Pulmonary artery endothelial cell (primary cell): ENCODE data around the gene DAPK1. TPM values are rescaled to one million over a fixed set of nuclear protein-coding genes. Genes with fewer than 3 reads are reported as not detected.

ENCODE experiments used
- DNase-seq: peaks from one replicate; pipeline ENCODE4 v3.0.0-alpha.2; 2011; ENCODE audit warnings: low read depth, low spot score
- total RNA-seq: library from RNA; depleted of rRNA; stranded (reverse); fragments of >200 nt; gene quantifications from 2 replicates; pipeline ENCODE4 v1.2.3, GENCODE V29; 2014

DAPK1 gene
- total RNA-seq, 1 donor from 2014 or later = 43.2 TPM

DNA sequence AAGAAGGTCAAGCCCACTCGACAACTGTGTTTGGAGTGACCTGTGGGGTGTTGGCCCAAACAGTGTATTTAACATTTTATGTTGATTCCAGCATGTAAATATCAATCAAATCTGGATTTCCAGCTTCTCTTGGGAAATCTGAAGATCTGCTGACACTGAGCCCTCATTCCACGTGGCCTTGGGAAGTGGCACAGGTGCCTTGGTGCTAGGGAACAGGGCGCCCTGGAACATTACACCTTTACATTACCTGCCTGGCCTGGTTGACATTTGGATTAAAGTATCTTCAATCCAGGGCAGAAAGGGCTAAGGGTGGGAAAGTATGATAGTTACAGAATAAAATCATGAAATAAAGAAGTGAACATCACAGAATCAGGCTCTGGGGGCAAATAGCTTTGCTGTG is 143.4 kb downstream of the DAPK1 start:
- no peak for DNase-seq

DNA sequence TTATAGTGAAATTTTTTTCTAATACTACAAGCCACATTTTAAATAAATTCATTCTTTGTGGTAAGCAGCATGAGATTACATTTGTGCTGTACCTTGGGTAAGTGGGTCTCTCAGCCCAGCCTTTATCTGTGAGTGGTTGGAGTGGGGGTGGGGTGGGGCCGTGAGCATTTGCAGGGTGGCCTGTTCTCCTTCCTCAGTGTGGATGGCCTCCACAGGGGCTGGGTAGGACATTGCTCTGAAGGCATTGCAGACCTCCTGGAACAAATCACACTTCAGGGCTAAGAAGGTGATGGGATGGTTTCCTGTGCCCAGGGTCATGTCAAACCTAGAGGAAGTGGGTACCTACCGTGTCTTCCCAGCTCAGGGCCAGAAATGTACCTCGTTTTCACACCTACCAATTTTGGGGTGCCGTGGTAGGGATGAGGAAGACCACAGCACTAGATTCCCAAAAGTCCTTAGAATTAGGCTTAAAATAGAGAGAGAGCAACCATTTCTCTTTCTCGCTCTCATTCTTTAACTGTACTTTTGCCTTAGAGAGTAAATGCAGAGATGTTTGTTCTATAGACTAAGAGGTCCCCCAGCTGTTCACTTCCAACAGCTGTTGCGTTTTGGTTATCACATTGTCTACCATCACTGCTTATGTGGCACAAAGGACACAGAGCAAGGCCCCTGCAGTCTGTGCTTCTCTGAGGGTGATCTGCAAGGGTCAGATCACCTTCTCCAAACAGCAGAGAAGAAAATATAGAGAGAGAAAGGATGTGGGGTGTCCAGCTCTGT is 144.9 kb downstream of the DAPK1 start:
- DNase-seq = no peak

DNA sequence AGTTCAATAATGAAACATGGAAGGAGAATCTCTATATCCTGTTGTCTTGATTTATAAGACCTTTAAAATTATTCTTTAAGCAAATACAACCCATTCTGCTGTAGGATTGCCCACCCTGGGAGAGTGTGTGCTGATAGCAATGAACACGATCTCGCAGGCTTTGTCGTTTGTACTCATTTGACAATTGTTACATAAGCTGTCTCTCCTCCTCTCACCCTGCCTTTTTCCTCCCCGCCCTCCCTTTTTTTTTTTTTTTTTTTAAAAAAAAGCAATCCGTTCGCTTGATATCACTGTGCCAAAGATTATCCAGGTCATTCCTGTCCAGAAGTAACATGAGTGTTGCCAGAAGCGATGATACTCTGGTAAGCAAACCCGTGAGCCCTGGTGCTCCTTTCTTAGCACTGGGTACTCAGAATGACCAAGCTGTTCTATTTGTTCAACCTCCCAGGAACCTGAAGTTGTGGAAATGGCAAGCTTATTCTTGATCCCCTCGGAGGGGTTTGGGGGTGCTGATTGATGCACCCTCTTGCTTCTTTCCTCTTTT is 145.5 kb downstream of the DAPK1 start:
- DNase-seq = no peak

DNA sequence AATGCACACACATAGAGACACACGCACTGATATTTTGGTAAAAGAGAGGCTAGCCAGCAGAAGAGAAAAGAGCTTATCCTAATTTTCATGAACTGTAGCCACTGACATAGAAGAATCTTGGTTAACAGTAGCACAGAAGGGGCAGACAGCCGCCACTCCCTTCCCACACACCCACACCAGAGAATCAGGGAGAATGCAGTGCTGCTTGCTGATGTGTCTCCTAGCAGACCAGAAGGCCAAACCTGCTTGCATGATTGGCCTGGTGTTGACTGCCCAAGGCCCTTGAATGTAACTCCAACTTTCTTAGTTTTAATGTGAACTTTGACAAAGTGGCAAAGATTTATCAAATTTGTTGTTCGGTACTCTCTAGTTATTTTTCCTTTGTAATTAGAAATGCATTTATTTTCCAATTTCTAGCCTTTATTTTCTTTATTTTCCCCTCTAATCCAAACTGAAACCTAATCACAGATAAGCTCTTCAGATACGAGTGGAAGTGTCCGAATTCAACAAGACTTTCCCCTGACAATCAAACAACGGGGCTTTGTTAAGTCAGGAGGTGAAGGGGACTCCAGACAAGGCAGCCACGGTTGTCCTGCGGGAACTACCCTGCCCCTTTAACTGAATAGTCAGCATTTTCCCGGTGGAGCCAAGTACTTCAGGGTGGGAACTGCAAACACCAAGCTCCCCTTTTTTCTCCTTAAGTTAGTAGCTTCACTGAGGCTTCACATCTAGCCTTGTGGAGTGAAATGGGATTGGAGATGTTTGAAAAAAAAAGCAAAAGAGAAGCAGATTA is 146.3 kb downstream of the DAPK1 start:
- no peak for DNase-seq

DNA sequence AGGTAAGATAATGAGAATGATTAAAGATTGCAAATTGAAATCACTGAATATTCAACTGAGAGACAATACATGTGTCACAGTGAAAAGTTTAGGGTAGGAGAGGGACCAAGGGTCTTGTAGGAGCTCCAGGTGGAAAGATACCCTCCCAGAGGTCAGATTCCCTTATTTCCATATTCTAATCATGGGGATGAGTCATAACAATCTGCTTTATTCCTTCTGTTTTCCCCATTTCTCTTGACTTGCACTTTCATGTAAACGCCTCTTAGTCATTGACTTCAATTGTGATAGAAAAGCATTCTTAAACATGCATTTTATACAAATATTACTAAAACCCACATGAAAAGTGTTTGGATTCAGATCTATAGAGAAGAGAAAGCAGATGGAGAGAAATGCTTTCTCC is 147.0 kb downstream of the DAPK1 start:
- no peak for DNase-seq

DNA sequence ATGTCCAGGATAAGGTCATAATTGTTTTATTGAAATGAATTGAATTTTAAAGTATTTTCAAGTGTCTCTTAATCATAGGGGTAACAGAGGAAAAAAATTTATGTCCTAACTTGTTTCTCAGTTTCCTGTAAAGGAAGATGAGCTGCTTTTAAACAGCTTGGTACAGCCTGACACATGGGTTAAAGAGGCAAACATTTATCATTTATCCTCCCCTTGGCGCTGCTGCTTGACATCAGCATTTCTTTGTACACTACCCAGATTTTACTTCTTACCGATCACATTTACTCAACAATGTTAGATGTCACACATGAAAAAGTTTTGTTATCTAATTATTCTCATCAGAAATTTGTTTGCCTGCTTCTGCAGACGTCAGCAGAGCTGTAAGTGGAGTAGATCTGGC is 148.9 kb downstream of the DAPK1 start:
- DNase-seq = no peak

DNA sequence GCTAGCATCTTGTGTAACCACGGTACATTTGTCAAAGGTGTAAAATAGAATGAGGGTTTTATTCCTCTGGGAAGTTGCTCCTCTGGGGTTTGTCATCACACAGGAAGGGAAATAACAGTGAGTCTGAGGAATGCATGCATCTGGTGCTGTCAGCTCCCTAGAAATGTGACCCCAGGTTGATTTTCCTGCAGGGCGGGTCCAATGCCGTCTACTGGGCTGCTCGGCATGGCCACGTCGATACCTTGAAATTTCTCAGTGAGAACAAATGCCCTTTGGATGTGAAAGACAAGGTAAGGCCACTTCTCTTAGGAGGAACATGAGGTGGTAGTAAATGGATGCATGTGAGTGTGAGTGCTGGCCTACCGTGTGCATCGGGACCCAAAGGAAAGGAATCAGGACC is 149.4 kb downstream of the DAPK1 start:
- DNase-seq = no peak

DNA sequence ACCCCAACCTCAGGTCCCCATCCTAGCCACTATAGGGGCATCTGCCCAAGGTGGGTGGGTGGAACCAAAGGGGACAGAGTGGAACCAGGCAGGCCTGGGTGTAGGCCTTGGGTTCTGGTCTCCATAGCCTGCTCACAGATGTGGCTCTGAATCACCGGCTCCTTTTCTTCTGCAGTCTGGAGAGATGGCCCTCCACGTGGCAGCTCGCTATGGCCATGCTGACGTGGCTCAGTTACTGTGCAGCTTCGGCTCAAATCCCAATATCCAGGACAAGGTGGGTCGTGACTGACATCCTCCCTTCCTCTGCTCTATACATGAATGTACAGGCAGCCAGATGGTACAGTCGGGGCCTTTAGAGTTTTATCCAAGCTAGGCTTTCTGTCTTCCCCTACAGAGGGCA is 150.9 kb downstream of the DAPK1 start:
- no peak for DNase-seq

DNA sequence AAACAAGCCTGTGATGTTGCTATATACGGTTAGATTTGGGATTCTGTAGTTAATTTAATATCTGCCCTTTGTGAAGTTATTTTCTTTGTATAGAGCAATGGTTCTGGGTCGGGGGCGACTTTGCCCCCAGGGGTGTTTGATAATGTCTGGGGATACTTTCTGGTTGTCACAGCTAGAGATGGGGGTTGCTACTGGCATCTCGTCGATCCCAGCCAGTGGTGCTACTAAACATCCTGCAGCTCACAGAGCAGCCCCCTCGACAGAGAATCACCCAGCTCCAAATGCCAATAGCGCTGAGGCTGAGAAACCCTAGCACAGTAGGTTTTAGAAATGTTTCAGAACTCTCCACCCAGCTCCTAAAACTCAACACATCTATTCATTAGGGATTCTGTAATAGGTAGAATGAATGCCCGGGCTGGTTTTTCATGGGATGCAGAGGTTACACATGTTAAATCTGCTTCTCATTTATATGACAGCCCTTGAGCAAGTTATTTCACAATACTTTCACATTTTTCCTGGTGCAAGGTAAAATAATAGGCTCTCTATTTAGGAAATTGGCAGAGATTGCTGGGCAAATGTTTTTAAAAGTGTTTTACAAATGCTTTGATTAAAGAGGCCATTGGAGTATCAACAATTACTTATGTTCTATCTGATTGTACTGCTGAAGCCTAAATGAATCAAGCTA is 153.1 kb downstream of the DAPK1 start:
- no peak for DNase-seq

DNA sequence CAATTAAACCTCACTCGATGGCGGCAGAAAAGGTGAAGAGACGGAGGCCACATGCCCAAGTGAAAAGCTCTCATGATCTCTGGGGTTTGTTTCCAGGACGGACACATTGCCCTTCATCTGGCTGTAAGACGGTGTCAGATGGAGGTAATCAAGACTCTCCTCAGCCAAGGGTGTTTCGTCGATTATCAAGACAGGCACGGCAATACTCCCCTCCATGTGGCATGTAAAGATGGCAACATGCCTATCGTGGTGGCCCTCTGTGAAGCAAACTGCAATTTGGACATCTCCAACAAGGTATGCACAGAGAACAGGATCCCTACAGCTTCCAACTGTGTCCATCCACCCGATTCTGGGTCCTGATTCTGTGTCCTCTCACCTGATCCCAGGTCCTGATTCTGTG is 153.8 kb downstream of the DAPK1 start:
- no peak for DNase-seq

DNA sequence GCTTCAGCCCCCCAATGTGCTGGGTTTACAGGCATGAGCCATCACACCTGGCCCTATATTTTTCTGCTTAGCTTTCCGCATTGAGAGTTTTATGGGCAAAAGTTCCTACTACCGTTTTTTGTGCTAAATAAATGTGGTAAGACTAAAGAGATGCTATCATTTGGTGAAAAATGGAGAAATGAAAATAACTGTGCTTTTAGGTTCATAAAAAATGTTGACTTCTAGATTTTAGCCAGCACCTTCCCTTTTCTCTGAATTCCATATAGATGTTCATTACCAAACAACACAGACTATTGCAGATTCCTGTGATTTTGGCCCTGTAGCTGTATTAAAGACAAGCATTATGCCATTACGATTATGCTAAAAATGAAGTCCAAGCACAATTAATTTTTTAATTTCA is 156.3 kb downstream of the DAPK1 start:
- no peak for DNase-seq

DNA sequence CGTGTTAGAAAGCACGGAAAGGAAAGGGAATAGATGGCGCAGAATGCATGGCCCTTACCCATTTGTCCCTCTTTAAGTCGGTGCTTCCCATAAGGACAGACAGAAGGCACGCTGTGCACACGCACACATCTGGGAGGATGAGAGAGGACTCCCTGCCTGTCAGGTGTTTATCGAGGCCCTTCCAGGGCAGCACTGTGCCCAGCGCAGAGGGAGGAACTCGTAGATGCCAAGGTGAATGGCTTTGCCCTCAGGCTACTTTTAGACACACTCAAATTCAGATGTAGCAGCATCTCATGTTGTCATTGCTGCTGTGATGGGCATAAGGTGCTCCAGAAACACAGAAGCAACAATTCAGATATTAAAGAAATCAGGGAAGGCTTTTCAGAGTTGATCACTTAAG is 158.1 kb downstream of the DAPK1 start:
- no peak for DNase-seq

DNA sequence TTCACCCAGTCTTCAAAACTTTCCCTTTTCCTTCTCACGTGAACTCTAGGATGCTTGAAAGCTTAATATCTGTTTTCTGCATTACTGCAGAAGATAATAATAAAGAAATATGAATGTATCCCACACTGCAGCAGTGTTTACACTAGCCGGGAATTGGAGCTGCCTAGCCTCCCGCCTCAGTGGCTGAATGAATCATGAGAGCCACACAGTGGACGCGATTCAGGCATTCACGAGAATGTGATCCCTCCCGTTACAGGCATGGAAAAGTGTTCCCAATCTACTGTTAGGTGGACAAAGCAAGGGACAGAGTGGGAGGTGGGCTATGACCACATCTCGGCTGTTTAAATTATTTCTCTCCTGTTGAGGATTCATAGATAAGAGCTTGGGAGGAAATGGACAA is 158.8 kb downstream of the DAPK1 start:
- DNase-seq = no peak

DNA sequence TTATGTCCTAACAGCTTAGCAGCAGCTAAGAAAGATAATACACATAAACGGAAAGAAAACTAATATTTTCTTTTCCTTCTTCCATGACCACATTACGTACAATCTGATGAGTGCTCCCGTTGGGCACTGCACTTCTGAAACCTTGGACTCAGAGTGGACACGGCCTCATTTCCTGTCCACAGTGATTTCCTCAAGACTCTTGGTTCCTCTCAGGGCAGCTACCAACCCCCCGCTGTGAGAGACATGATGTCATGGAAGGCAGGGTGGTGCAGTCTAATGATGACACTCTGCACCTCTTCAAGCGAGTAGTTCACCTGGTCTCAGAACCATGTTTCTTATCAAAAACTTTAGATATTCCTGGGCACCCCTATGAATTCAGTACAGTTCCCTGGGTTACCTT is 159.5 kb downstream of the DAPK1 start:
- DNase-seq = peak; percentile 27

DNA sequence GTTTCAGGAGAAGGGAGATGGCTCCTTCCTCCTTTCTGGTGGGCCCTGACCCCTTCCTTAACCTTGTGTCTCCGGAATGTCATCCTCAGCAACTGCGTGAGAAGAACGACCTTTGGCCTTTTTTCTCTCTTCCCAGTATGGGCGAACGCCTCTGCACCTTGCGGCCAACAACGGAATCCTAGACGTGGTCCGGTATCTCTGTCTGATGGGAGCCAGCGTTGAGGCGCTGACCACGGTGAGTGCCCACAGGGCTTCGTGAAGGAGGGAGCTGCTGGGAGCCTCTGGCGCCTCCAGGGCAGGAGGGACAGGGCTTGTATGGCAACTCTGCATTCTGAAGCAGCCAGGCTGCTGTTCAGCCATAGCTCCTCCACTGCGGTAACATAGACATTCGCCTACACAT is 160.2 kb downstream of the DAPK1 start:
- no peak for DNase-seq

DNA sequence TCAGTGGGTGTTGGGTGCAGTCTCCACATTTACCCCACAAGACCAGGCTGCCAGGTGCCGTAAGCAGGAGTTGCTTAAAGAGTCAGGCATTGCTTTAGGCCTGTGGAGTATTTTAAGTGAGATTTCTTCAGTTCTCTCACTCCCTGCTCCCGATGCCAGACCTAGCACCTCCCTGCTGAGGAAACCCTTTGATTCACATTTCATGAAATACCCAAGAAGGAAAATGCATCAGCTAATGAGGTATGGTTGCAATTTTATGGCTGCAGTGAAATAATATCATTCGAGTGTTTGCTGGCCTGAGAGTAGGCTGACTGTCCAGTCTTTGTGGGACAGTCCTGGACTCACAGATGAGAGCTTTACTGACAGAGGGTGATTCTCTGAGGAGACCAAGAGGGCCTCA is 160.8 kb downstream of the DAPK1 start:
- no peak for DNase-seq

DNA sequence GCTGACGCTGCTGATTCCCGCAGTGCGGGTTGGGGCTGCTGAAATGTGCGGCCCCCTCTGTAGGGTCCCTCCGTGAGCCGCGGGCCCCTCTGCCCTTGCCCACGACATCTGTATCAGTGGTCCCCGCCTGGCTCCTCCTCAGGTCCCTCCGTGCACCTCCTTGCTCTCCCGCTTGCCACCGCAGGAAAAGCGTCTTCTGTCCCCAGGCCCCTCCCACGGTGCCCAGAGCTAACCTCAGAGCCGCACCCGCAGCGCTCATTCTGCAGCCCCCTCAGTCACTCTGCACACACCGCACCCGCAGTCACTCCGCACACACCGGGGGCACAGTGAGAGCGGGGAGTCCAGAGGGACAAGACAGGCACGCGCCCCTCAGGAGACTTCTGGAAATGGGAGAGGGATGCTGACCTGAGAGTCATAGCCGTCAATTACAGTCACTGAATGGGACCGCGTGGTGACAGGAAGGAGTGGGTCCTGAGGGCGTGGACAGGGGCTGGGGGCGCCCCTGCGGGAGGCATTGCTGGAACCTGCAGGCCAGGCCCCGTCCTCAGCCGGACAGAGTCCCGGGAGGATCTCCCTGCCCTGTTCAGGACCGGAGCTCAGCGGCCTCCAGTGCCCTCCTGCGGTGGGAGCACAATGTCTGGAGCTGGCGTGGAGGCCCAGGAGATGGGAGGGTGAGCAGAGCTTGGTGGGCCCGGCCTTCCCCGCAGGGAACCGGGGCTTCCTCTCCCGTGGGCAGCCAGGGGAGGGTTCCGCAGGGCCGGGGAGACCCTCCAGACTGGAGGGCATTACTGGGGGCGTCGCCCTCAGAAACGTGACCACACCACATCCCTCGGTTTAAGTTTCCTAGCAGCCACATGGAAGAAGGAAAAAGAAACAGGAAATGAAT is 162.1 kb downstream of the DAPK1 start:
- no peak for DNase-seq

DNA sequence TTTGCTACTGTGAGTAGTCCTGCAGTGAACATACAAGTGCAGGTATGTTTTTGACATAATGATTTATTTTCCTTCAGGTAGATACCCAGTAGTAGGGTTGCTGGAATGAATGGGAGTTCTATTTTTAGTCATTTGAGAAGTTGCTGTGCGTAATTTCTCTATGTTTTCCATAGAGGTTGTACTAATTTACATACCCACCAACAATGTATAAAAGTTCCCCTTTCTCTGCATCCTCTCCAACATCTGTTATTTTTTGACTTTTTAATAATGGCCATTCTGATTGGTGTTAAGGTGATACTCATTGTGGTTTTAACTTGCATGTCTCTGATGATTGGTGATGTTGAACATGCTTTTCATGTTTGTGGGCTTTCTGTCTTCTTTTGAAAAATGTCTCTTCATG is 163.6 kb downstream of the DAPK1 start:
- no peak for DNase-seq

DNA sequence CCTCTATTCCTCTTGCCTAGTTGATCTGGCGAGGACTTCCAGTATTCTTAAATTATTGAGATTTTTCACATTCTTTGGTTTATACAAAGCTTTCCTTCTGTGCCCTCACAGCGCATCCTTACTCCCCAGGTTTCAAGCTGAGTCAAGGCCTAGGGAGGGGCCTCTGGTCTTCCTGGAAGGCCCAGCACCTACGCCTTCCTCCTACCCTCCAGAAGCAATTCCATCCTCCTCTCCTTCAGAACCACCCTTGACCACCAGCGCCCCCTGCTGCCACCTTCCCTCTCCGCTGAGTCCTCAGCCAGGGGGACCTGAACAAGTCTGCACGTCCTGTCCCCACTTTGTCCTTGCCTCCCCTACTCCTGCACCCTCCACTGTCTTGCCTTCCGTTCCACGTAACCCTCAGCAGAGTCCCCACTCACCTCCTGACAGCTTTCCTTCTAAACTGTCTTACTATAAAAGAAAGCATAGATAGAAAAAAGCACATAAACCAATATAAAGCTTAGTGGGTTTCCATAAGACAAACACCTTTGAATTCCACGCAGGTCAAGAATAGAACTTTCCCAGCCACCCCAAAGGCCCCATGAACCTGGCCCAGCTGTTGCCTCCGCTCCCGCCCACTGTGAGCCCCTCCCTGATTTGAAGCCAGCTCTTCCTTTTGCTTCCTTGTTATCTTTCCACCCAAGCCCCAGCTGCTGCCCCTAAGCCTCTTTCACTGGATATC is 165.3 kb downstream of the DAPK1 start:
- DNase-seq = peak; percentile 22

DNA sequence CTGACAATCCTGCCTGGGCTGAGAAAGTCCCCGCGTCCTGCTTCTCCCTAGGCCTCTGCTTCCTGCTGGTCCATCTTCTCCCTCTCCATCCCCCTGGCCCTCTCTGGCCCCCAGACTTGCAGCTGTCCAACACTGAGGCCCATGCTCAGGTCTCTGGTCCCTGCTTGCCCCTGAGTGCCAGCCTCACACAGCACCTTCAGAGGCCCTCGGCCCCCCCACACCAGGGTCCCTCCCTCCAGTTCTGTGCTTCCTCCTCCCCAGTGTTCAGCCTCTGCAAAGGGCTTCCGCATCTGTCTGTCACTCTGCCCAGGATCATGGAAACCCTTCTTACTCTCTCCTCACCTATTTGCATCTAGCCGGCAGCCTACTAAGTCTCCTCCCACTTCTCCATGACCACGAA is 165.9 kb downstream of the DAPK1 start:
- DNase-seq = no peak
